A549 (cell line): Measurements from ENCODE around the gene NACC2.

Experiments
- BHLHE40 ChIP-seq: IDR thresholded peaks from 2 replicates; pipeline ENCODE4 v1.6.1; 2012; ENCODE audit warnings: low read depth, low read length, inconsistent platforms
- ESRRA ChIP-seq: fragments of 150-350 bp; IDR thresholded peaks from 2 replicates; pipeline ENCODE4 v1.6.1; 2014; ENCODE audit warnings: mild to moderate bottlenecking, low read length, borderline replicate concordance
- HDAC2 ChIP-seq: fragments of 200-600 bp; sonication (generic); IDR thresholded peaks from 2 replicates; pipeline ENCODE4 v1.6.1; 2016
- KDM1A ChIP-seq: fragments of 200-600 bp; sonication (generic); IDR thresholded peaks from 2 replicates; pipeline ENCODE4 v1.6.1; 2016; ENCODE audit warnings: low read depth, mild to moderate bottlenecking
- MYC ChIP-seq: IDR thresholded peaks from 2 replicates; pipeline ENCODE4 v1.6.1; 2012; ENCODE audit warnings: mild to moderate bottlenecking, inconsistent platforms, low read length, improper control_type of control experiment, borderline replicate concordance
- POLR2A ChIP-seq: IDR thresholded peaks from 2 replicates; pipeline ENCODE4 v1.6.1; 2012; ENCODE audit warnings: mild to moderate bottlenecking, low read length
- RCOR1 ChIP-seq: fragments of 150-350 bp; IDR thresholded peaks from 2 replicates; pipeline ENCODE4 v1.6.1; 2014; ENCODE audit warnings: antibody characterized with exemption, low read length, low read depth
- TP53 ChIP-seq: fragments of 250-450 bp; sonication (Bioruptor Pico); IDR thresholded peaks from 2 replicates; pipeline ENCODE4 v1.5.0; 2021; ENCODE audit warnings: mild to moderate bottlenecking, moderate library complexity
- TF ChIP-seq, protein P1 (sequence below): fragments of >200 bp; sonication (Bioruptor Twin); formaldehyde crosslinking; IDR thresholded peaks from 3 replicates; pipeline ENCODE4 v1.5.1; 2016
- TF ChIP-seq, protein P2 (sequence below): fragments of 450-650 bp; IDR thresholded peaks from 2 replicates; pipeline ENCODE4 v1.6.1; 2014; ENCODE audit warnings: antibody characterized with exemption
- TF ChIP-seq, protein P3 (sequence below): fragments of 200-600 bp; sonication (generic); IDR thresholded peaks from 2 replicates; pipeline ENCODE4 v1.6.1; 2016; ENCODE audit warnings: antibody characterized with exemption, mild to moderate bottlenecking, moderate library complexity

DNA sequence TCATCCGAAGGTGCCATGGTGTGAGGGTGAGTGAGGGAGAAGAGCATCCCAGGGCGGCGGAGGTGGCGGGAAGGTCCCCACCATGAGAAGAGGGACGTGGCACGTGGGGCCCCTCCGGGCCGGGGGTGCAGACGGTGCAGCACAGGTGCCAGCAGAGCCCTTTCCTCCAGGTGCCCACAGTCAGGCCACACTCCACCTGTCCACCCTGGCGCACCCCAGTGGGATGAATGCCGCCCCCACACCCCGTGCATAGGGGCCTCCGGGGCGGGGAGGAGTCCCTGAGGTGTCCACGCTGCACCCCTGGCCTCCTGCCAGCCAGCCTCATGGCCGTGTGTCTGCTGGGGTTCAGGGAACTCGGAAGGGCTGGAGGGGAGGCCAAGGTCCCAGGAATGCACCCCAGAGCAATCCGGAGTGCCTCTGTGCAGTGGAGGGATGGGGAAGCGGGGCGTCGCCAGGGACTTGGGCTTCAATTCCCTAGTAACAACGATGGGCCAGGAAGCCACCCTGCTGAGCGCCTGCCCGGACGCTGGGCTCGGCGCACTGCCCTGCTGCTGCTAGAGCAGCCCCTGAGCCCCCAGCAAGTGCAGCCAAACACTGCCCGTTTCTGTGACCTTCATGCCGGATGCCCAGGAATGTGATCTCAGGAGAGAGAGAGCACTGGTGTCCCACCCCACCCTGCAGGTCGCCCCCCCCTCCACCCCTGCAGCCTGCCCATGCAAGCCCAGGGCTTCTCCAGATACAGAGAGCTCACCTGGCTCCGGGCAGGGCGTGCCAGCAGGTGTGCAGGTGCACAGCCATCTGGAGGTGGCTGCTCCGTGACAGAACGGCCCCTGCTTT, 8.8 kb upstream of the NACC2 start:
- TF ChIP-seq KDM1A (no peak), ESRRA (no peak), POLR2A (no peak), HDAC2 (no peak), RCOR1 (no peak), MYC (no peak), BHLHE40 (no peak), TP53 (CRISPR knock-in tag) (no peak)
- TF ChIP-seq, protein P1, sequence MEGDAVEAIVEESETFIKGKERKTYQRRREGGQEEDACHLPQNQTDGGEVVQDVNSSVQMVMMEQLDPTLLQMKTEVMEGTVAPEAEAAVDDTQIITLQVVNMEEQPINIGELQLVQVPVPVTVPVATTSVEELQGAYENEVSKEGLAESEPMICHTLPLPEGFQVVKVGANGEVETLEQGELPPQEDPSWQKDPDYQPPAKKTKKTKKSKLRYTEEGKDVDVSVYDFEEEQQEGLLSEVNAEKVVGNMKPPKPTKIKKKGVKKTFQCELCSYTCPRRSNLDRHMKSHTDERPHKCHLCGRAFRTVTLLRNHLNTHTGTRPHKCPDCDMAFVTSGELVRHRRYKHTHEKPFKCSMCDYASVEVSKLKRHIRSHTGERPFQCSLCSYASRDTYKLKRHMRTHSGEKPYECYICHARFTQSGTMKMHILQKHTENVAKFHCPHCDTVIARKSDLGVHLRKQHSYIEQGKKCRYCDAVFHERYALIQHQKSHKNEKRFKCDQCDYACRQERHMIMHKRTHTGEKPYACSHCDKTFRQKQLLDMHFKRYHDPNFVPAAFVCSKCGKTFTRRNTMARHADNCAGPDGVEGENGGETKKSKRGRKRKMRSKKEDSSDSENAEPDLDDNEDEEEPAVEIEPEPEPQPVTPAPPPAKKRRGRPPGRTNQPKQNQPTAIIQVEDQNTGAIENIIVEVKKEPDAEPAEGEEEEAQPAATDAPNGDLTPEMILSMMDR, result no peak
- TF ChIP-seq, protein P2, sequence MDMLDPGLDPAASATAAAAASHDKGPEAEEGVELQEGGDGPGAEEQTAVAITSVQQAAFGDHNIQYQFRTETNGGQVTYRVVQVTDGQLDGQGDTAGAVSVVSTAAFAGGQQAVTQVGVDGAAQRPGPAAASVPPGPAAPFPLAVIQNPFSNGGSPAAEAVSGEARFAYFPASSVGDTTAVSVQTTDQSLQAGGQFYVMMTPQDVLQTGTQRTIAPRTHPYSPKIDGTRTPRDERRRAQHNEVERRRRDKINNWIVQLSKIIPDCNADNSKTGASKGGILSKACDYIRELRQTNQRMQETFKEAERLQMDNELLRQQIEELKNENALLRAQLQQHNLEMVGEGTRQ, result no peak
- TF ChIP-seq, protein P3, sequence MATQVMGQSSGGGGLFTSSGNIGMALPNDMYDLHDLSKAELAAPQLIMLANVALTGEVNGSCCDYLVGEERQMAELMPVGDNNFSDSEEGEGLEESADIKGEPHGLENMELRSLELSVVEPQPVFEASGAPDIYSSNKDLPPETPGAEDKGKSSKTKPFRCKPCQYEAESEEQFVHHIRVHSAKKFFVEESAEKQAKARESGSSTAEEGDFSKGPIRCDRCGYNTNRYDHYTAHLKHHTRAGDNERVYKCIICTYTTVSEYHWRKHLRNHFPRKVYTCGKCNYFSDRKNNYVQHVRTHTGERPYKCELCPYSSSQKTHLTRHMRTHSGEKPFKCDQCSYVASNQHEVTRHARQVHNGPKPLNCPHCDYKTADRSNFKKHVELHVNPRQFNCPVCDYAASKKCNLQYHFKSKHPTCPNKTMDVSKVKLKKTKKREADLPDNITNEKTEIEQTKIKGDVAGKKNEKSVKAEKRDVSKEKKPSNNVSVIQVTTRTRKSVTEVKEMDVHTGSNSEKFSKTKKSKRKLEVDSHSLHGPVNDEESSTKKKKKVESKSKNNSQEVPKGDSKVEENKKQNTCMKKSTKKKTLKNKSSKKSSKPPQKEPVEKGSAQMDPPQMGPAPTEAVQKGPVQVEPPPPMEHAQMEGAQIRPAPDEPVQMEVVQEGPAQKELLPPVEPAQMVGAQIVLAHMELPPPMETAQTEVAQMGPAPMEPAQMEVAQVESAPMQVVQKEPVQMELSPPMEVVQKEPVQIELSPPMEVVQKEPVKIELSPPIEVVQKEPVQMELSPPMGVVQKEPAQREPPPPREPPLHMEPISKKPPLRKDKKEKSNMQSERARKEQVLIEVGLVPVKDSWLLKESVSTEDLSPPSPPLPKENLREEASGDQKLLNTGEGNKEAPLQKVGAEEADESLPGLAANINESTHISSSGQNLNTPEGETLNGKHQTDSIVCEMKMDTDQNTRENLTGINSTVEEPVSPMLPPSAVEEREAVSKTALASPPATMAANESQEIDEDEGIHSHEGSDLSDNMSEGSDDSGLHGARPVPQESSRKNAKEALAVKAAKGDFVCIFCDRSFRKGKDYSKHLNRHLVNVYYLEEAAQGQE, result no peak
